ENCODE data around the gene ACAN. TPM values are rescaled to one million over a fixed set of nuclear protein-coding genes. Genes with fewer than 3 reads are reported as not detected.

ACAN gene
- total and polyA plus RNA-seq, 9 of the 15 experiments (the other 6 are each of a cell fraction or from before 2014, with no cell fraction given) = not detected

DNA sequence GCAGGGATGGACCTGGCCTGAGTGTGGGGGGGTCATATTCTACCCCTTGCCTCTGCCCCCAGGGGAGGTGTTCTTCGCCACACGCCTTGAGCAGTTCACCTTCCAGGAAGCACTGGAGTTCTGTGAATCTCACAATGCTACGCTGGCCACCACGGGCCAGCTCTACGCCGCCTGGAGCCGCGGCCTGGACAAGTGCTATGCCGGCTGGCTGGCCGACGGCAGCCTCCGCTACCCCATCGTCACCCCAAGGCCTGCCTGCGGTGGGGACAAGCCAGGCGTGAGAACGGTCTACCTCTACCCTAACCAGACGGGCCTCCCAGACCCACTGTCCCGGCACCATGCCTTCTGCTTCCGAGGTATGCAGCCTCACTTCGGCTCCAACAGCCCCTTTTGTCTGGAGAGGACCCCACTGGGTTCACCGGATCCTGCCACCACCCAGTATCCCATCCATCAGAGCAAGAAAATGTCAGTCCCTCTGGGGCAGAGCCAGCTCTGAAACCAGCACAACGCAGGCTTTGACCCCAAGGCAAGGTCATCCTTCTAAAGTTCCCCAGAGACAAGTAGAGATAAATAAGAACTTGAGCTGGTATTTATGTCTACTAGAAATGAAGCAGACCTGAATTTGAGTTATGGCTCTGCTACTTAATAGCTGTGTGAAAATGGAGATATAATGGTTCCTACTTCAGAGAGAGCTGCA lies 46.3 kb downstream of the ACAN start:
- Histone ChIP-seq H4K20me1 (replicated peaks; ENCODE audit: control insufficient read depth, insufficient read depth, low read length) (no peaks in the 10 kb centered on the region), H3K9me1 (ENCODE audit: control insufficient read depth, insufficient read depth, low read length) (no peaks in the 10 kb centered on the region), H3K4me3 (no peak overlapping the region), H3K9me3 (replicated peaks; ENCODE audit: control insufficient read depth, insufficient read depth, low read depth, low read length) (no peaks in the 10 kb centered on the region), H3K27me3 (ENCODE audit: control insufficient read depth in 2 of 2, insufficient read depth in 2 of 2, low read length in 2 of 2) (peaks cover 19 to 40% of the 10 kb centered on the region in 2 experiments), H3K4me2 (ENCODE audit: insufficient read depth, low read length) (no peak overlapping the region), H3K27ac (ENCODE audit: extremely low read depth, low read depth, low read length) (no peak overlapping the region), H3K9ac (ENCODE audit: insufficient read depth in 1 of 2, low read depth in 2 of 2, low read length in 2 of 2) (no peak overlapping the region), H3K4me1 (replicated peaks in 1 of 2; ENCODE audit: control insufficient read depth in 2 of 2, insufficient read depth in 2 of 2, low read length in 2 of 2) (peaks cover 0 to 13% of the 10 kb centered on the region in 2 experiments; a peak in 2 of 5 replicates), H3K36me3 (ENCODE audit: control insufficient read depth, insufficient read depth, low read length) (no peaks in the 10 kb centered on the region), H2AFZ (ENCODE audit: low read depth, low read length) (no peak overlapping the region), H3K79me2 (ENCODE audit: control insufficient read depth, insufficient read depth, low read length) (no peaks in the 10 kb centered on the region)
- TF ChIP-seq, protein P1, sequence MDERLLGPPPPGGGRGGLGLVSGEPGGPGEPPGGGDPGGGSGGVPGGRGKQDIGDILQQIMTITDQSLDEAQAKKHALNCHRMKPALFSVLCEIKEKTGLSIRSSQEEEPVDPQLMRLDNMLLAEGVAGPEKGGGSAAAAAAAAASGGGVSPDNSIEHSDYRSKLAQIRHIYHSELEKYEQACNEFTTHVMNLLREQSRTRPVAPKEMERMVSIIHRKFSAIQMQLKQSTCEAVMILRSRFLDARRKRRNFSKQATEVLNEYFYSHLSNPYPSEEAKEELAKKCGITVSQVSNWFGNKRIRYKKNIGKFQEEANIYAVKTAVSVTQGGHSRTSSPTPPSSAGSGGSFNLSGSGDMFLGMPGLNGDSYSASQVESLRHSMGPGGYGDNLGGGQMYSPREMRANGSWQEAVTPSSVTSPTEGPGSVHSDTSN (CRISPR knock-in tag; IDR thresholded peaks at IDR 0.05; ENCODE audit: low read depth) = no peak
- TF ChIP-seq, protein P1 (tag; conservative IDR thresholded peaks at IDR 0.05; ENCODE audit: low read depth) = peak; percentile 66
- TF ChIP-seq, protein P2, sequence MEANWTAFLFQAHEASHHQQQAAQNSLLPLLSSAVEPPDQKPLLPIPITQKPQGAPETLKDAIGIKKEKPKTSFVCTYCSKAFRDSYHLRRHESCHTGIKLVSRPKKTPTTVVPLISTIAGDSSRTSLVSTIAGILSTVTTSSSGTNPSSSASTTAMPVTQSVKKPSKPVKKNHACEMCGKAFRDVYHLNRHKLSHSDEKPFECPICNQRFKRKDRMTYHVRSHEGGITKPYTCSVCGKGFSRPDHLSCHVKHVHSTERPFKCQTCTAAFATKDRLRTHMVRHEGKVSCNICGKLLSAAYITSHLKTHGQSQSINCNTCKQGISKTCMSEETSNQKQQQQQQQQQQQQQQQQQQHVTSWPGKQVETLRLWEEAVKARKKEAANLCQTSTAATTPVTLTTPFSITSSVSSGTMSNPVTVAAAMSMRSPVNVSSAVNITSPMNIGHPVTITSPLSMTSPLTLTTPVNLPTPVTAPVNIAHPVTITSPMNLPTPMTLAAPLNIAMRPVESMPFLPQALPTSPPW (CRISPR knock-in tag; IDR thresholded peaks at IDR 0.05) = no peak
- in situ Hi-C loops (cut with MboI) (no loop called here), intact Hi-C loops (cut with micrococcal nuclease) (no loop called here)
- no TSS peak for BruUV-seq (replicated peaks)
- POLR2A ChIA-PET = interaction anchor here (1.0 to 1.3 kb wide), 2 partner anchors 15 to 18 kb away, joined by 4 read pairs; no protein-coding TSS in a partner anchor
- FAIRE-seq (no peak), DNase-seq (ENCODE audit: extremely low read depth in 1 of 4, low spot score in 3 of 4) (no peak), ATAC-seq (no peak; the same call in 2 of the 3 replicates)
- WGBS (ENCODE audit: insufficient coverage, low coverage, missing lambda C conversion rate) = 23% methylated on average over 10 of the region's 22 CpGs
- CTCF ChIA-PET (ENCODE audit: low intra/inter-chr PET ratio) = no interaction called here

Measured in K562 (cell line).